Endothelial cell (in vitro differentiated cells): ENCODE results near the gene PARK7. TPM values are rescaled to one million over a fixed set of nuclear protein-coding genes. Genes with fewer than 3 reads are reported as not detected.

Source experiments
- DNase-seq: peaks from one replicate; pipeline ENCODE4 v3.0.0; 2021; ENCODE audit warnings: low spot score
- H3K27ac Mint-ChIP-seq: one replicate; pipeline ENCODE4 v1.8.0; 2021; ENCODE audit warnings: mixed read lengths, inconsistent platforms; ENCODE audit not compliant: unreplicated experiment
- H3K27me3 Mint-ChIP-seq: one replicate; pipeline ENCODE4 v1.8.0; 2021; ENCODE audit warnings: mild to moderate bottlenecking, moderate library complexity, mixed read lengths, inconsistent platforms; ENCODE audit not compliant: unreplicated experiment
- H3K36me3 Mint-ChIP-seq: one replicate; pipeline ENCODE4 v1.8.0; 2021; ENCODE audit warnings: mild to moderate bottlenecking, low read depth, mixed read lengths, inconsistent platforms; ENCODE audit not compliant: unreplicated experiment
- H3K4me1 Mint-ChIP-seq: one replicate; pipeline ENCODE4 v1.8.0; 2021; ENCODE audit warnings: mild to moderate bottlenecking, mixed read lengths, inconsistent platforms; ENCODE audit not compliant: unreplicated experiment
- H3K4me3 Mint-ChIP-seq: one replicate; pipeline ENCODE4 v1.8.0; 2021; ENCODE audit warnings: mild to moderate bottlenecking, mixed read lengths, inconsistent platforms; ENCODE audit not compliant: unreplicated experiment
- H3K9me3 Mint-ChIP-seq: one replicate; pipeline ENCODE4 v1.8.0; 2021; ENCODE audit warnings: mixed read lengths, inconsistent platforms; ENCODE audit not compliant: unreplicated experiment
- total RNA-seq: library from RNA; stranded (reverse); fragmentation: NEBNext Ultra II Directional; extraction: Animal tissue kit (Norgen Biotek cat#: 25700); gene quantifications from one replicate; pipeline ENCODE4 v1.2.1, GENCODE V29; 2021; ENCODE audit not compliant: unreplicated experiment
- TF ChIP-seq, protein P1 (sequence below): fragments of 200-600 bp; sonication (generic); IDR thresholded peaks from one replicate; pipeline ENCODE4 v1.5.0; 2021; ENCODE audit warnings: antibody characterized with exemption; ENCODE audit not compliant: unreplicated experiment

PARK7 gene
- total RNA-seq, 1 donor from 2014 or later: 223 TPM

DNA sequence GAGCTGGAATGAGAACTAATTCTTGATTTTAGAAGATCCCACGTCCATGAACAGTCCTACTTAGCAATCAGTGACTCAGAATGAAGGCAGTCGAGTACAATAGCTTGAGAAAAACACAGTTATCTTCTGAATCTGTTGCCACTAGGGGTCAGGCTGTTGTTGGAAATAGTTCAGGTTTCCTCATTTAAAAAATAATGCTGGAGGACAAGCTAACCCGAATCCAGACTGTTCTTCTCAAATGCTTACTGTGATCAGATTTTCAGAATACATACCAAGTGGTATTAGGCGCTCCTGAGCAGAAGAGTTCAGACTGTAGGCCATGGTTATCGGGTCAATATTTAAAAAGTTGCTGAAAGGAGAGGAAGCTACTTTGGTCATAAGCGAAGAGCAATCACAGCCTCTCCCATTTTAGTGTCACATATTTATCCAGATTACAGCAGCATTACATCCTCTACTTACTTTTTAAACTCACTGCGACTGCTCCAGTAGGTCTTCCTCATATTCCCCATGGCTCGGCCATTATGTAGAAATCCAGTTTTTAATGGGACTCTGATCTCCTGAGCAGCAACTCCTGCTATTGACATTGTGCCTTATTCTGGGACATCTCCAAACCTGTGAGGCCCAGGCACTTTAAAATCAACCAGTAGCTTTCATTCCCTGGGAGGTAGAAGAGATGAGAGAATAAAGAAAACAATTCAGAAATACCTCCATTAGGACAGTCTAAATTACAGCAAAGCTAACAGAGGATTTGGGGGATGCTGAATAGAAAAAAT lies 53.7 kb downstream of the PARK7 start:
- DNase-seq: peak; percentile 61
- Mint-ChIP-seq H3K36me3 (peaks cover 20% of the 10 kb centered on the region), H3K4me1 (peaks cover 38% of the 10 kb centered on the region), H3K27ac (peak overlapping the region; percentile 52), H3K27me3 (no peaks in the 10 kb centered on the region), H3K4me3 (no peak overlapping the region), H3K9me3 (no peaks in the 10 kb centered on the region)
- TF ChIP-seq, protein P1, sequence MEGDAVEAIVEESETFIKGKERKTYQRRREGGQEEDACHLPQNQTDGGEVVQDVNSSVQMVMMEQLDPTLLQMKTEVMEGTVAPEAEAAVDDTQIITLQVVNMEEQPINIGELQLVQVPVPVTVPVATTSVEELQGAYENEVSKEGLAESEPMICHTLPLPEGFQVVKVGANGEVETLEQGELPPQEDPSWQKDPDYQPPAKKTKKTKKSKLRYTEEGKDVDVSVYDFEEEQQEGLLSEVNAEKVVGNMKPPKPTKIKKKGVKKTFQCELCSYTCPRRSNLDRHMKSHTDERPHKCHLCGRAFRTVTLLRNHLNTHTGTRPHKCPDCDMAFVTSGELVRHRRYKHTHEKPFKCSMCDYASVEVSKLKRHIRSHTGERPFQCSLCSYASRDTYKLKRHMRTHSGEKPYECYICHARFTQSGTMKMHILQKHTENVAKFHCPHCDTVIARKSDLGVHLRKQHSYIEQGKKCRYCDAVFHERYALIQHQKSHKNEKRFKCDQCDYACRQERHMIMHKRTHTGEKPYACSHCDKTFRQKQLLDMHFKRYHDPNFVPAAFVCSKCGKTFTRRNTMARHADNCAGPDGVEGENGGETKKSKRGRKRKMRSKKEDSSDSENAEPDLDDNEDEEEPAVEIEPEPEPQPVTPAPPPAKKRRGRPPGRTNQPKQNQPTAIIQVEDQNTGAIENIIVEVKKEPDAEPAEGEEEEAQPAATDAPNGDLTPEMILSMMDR: peak; percentile 73

DNA sequence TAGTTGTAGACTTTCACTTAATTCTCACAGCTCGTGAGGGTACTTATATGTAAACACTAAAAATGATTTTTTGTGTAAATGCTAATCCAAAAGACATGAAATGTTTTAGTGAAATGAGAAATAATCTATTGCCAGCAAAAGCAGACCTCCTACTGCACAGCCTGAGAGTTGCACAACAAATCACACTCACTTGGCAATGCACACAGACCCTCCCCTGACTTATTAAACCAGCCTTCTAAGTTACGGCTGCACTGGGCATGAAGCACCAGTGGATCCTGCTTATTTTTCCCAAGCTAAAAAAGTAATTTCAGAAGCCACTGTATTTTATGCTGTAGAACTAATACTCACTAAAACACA lies 54.3 kb downstream of the PARK7 start:
- Mint-ChIP-seq H3K27me3 (no peaks in the 10 kb centered on the region), H3K9me3 (no peaks in the 10 kb centered on the region), H3K4me3 (no peak overlapping the region), H3K27ac (no peak overlapping the region), H3K4me1 (peaks cover 33% of the 10 kb centered on the region), H3K36me3 (peaks cover 14% of the 10 kb centered on the region)
- DNase-seq: no peak
- TF ChIP-seq, protein P1: no peak

DNA sequence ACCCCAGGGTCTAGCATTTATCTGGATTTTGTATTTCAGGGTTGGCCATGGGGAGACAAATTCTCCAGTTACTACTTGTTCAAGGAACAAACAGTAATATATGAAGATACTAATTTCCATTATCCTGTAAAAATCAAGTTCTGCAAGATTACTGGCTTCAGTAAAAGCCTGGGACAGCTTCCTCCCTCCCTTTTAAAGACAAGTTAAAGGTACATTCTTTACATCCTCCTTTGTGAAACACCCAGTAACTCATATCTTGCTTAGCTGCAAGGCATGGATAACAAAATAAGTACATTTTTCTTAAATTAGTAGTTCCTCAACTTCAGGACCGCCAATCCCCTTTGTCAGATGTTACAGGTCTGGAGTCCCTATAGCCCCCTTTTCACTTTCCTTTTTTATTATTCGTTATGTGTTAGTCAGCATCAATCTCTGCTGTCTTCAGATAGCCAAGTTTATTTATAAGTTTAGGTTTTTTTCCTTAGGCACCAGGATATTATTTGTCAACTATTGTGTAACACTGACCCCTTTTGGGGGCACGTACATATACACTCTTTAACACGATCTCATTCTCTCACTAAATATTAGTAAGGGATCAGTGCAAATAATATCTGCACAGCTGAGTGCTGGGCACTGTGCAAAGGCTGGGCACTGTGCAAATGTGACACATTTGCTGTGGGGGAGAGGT lies 54.8 kb downstream of the PARK7 start:
- TF ChIP-seq, protein P1: no peak
- H3K36me3 Mint-ChIP-seq: peaks cover 14% of the 10 kb centered on the region
- H3K27ac Mint-ChIP-seq: peak overlapping the region; percentile 15
- no peak for DNase-seq
- no peaks in the 10 kb centered on the region for H3K27me3 Mint-ChIP-seq
- no peaks in the 10 kb centered on the region for H3K9me3 Mint-ChIP-seq
- peaks cover 33% of the 10 kb centered on the region for H3K4me1 Mint-ChIP-seq
- no peak overlapping the region for H3K4me3 Mint-ChIP-seq

DNA sequence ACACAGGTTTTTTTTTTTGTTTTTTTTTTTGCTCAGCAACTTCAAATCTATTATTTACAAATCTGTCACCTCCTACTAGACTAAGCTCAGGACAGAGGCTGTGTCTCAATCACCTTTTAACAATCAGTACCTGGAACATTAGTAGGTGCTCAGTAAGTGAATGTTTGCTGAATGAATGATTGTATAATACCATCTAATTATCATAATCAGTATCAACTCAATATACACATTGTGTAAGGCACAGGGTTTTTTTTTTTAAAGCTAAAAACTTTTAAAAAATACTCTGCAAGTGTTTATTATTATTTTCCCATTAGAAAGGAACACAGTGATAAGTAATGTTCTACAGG lies 55.4 kb downstream of the PARK7 start:
- Mint-ChIP-seq H3K4me1 (peaks cover 37% of the 10 kb centered on the region), H3K27ac (no peak overlapping the region), H3K9me3 (no peaks in the 10 kb centered on the region), H3K4me3 (no peak overlapping the region), H3K36me3 (peaks cover 14% of the 10 kb centered on the region), H3K27me3 (no peaks in the 10 kb centered on the region)
- TF ChIP-seq, protein P1: no peak
- DNase-seq: no peak

DNA sequence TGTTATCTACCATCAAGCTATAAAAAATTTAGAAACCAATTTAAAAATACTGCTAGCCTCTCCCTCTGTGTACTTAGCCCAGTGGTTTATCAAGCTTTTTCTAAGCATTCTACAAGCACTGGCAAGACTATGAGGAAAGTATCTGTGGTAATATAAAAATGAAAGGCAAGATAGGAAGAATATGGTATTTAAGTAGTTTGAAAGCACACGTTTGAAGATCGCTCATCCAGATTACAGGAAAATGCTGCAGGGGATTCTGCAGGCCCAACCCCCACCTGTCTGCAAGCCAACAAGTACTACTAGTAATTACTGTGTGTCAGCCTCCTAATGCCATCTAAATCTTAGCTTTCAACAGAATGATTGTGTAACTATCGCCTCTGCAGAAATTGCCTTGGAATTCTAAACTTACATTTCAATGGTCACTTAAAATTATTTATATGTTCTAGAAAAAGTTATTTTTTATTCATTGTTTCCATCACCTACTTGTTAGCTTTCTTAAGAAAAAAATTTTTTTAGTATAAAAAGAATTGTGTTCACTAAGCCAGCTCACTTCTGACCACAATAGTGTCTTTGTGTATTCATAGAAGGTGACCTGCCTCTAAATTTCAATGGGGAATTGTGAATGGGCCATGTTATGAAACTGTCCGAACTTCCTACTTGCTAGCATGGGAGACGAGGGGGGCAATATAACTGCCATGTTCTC lies 56.1 kb downstream of the PARK7 start:
- TF ChIP-seq, protein P1: no peak
- Mint-ChIP-seq H3K9me3 (no peaks in the 10 kb centered on the region), H3K4me3 (no peak overlapping the region), H3K36me3 (peaks cover 9% of the 10 kb centered on the region), H3K4me1 (peaks cover 41% of the 10 kb centered on the region), H3K27me3 (no peaks in the 10 kb centered on the region), H3K27ac (no peak overlapping the region)
- DNase-seq: no peak
